ENCODE data around the gene ELOVL1. TPM values are rescaled to one million over a fixed set of nuclear protein-coding genes. Genes with fewer than 3 reads are reported as not detected.

Gene ELOVL1
- total RNA-seq, 2 experiments from 2014 or later = 45.4 to 49.2 TPM

DNA sequence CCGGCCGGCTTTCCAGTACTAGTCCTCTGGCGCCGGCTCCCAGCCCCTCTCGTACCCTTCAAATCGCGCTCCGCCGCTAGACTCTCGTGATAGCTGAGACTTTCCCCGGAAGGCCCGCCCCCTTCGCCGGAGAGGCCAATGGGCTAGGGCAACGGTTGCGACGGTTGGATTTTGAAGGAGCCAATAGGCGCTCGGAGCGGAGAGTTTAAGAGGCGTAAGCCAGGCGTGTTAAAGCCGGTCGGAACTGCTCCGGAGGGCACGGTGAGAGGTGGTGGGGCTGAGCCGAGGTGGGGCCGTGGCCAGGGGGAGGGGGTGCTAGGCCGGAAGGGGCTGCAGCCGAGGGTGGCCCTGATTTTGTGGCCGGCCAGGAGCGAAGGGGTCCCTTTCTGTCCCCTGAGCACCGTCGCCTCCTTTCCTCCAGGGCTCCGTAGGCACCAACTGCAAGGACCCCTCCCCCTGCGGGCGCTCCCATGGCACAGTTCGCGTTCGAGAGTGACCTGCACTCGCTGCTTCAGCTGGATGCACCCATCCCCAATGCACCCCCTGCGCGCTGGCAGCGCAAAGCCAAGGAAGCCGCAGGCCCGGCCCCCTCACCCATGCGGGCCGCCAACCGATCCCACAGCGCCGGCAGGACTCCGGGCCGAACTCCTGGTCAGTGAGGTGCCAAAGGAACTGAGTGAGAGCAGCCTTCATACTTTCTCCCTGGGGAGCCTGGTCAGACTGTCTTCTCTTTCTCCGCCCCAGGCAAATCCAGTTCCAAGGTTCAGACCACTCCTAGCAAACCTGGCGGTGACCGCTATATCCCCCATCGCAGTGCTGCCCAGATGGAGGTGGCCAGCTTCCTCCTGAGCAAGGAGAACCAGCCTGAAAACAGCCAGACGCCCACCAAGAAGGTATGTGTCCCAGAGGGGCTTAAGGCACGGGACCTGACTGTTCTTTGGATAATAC is 8.8 kb downstream of the ELOVL1 start, which contains the start of gene CDC20:
CDC20 (plus strand) TSS at position 236 of the 948 bp plus-strand sequence; CDS start at position 471, 235 bp downstream.
- ChIA-PET POLR2A (interaction anchor here (0.7 to 1.6 kb wide), 4 partner anchors 9 to 300 kb away, joined by 3 to 17 read pairs (median 3); partner anchors contain the start of gene ELOVL1), CTCF (interaction anchor here (0.9 to 2.5 kb wide), 10 partner anchors 9 to 579 kb away, joined by 3 to 11 read pairs (median 5); partner anchors contain the start of genes ELOVL1, MED8 and SZT2)
- TF ChIP-seq, protein P1, sequence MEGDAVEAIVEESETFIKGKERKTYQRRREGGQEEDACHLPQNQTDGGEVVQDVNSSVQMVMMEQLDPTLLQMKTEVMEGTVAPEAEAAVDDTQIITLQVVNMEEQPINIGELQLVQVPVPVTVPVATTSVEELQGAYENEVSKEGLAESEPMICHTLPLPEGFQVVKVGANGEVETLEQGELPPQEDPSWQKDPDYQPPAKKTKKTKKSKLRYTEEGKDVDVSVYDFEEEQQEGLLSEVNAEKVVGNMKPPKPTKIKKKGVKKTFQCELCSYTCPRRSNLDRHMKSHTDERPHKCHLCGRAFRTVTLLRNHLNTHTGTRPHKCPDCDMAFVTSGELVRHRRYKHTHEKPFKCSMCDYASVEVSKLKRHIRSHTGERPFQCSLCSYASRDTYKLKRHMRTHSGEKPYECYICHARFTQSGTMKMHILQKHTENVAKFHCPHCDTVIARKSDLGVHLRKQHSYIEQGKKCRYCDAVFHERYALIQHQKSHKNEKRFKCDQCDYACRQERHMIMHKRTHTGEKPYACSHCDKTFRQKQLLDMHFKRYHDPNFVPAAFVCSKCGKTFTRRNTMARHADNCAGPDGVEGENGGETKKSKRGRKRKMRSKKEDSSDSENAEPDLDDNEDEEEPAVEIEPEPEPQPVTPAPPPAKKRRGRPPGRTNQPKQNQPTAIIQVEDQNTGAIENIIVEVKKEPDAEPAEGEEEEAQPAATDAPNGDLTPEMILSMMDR (IDR thresholded peaks at IDR 0.05) = no peak
- intact Hi-C loops (cut with micrococcal nuclease) = no loop called here
- DNase-seq (peak; percentile 99), ATAC-seq (peak; percentile 98)
- H3K36me3 Mint-ChIP-seq (ENCODE audit: low read depth) = peaks cover 47% of the 10 kb centered on the region
- peaks cover 32% of the 10 kb centered on the region for H3K4me1 Mint-ChIP-seq (ENCODE audit: low read depth)
- H3K27me3 Mint-ChIP-seq = no peaks in the 10 kb centered on the region
- no peaks in the 10 kb centered on the region for H3K9me3 Mint-ChIP-seq
- H3K27ac Mint-ChIP-seq = peak within 1 kb of the TSS; percentile 87
- peak within 1 kb of the TSS; percentile 95 for H3K4me3 Mint-ChIP-seq

DNA sequence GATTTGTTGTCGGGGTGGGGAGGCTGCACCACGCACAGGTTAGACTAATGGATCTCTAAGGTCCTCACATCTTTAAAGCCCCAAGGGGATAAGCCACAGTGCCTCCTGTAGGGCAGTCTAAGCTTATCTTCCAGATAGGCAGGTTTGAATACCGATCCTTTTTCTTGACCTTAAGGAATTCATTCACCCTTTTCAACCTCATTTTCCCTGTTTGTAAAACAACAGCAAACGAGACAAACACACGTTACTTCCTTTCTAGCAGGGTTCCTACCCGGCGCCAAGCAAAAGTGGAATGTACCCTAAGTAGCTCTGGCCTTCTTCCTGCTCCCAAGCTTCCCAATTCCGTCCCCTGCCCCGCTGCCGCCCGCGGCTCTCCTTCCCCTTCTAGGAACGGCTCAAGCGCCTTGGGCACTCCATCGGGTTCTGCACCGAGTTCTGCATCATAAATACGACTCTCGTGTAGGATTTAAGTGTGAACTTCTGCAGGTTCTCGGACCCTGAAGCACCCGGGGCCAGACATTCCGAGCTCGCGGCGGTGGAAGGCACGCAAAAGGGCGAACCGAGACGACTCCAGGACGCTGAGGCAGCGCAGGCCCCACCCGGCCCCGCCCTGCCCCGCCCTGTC is 9.6 kb downstream of the ELOVL1 start:
- no peaks in the 10 kb centered on the region for H3K9me3 Mint-ChIP-seq
- ChIA-PET CTCF (interaction anchor here (0.9 to 2.5 kb wide), 11 partner anchors 10 to 578 kb away, joined by 3 to 11 read pairs (median 4); partner anchors contain the start of genes ELOVL1, MED8 and SZT2), POLR2A (interaction anchor here (0.7 to 1.6 kb wide), 6 partner anchors 9 to 864 kb away, joined by 3 to 17 read pairs (median 3); partner anchors contain the start of gene ELOVL1)
- H3K4me3 Mint-ChIP-seq = peak overlapping the region; percentile 95
- peaks cover 40% of the 10 kb centered on the region for H3K36me3 Mint-ChIP-seq (ENCODE audit: low read depth)
- H3K4me1 Mint-ChIP-seq (ENCODE audit: low read depth) = peaks cover 32% of the 10 kb centered on the region
- peak; percentile 18 for ATAC-seq
- TF ChIP-seq, protein P1 (IDR thresholded peaks at IDR 0.05) = peak; percentile 25
- no peaks in the 10 kb centered on the region for H3K27me3 Mint-ChIP-seq
- H3K27ac Mint-ChIP-seq = peak overlapping the region; percentile 87
- DNase-seq = peak; percentile 45
- intact Hi-C loops (cut with micrococcal nuclease) = no loop called here

DNA sequence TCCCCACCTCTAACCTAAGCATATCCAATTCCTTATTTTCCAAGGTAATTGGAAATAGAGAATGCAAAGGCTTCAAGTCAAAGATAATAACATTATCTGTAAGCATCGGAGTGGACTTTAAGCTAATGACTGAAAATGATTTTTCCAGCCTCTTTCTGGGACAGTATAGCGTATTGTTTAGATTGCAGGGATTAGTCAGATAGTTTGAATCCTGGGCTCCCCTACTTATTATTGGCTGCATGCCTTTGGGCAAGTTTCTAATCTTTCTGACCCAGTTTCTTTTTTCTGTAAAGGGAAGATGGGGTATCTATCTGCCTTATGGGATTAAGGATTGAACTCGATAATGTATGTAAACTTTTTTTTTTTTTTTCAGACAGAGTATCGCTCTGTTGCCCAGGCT is 10.6 kb downstream of the ELOVL1 start:
- ATAC-seq (no peak), DNase-seq (no peak)
- ChIA-PET CTCF (interaction anchor here (0.9 to 2.5 kb wide), 5 partner anchors 12 to 130 kb away, joined by 3 to 7 read pairs (median 5); no protein-coding TSS in a partner anchor), POLR2A (no interaction called here)
- Mint-ChIP-seq H3K27ac (no peak overlapping the region), H3K9me3 (no peaks in the 10 kb centered on the region), H3K4me3 (peak overlapping the region; percentile 95), H3K4me1 (ENCODE audit: low read depth) (peaks cover 26% of the 10 kb centered on the region), H3K27me3 (no peaks in the 10 kb centered on the region), H3K36me3 (ENCODE audit: low read depth) (peaks cover 32% of the 10 kb centered on the region)
- intact Hi-C loops (cut with micrococcal nuclease) = no loop called here
- TF ChIP-seq, protein P1 (IDR thresholded peaks at IDR 0.05) = no peak

DNA sequence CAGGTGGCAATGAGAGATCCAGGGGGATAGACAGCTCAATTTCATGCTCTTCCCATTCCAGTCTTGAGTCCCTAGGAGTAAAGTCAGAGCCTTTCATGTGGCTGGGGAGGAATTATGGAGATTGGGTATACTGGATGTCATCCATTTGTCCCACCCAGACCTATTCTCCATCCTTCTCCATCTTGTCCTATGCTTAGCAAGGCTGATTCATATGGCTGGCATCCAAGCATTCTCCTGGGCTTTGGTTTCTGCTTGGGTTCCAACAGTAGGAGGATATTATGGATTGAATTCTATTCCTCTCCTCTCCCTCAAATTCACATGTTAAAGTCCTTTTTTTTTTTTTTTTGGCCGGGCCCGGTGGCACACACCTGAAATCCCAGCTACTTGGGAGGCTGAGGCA is 12.9 kb downstream of the ELOVL1 start:
- CTCF ChIA-PET = no interaction called here
- no peak for ATAC-seq
- Mint-ChIP-seq H3K4me3 (no peak overlapping the region), H3K27ac (no peak overlapping the region), H3K36me3 (ENCODE audit: low read depth) (peaks cover 8% of the 10 kb centered on the region), H3K27me3 (no peaks in the 10 kb centered on the region), H3K9me3 (no peaks in the 10 kb centered on the region), H3K4me1 (ENCODE audit: low read depth) (peaks cover 8% of the 10 kb centered on the region)
- intact Hi-C loops (cut with micrococcal nuclease) = no loop called here
- DNase-seq = no peak
- POLR2A ChIA-PET = no interaction called here
- TF ChIP-seq, protein P1 (IDR thresholded peaks at IDR 0.05) = no peak
